H1 (cell line): Measurements from ENCODE around the gene LCN12.

Experiments used
- POLR2A ChIP-seq, 2 experiments: IDR thresholded peaks; 1 replicate in 1 of 2; 2 replicates in 1 of 2; pipeline ENCODE4 v1.6.1; 2011; ENCODE audit warnings: low read depth in 2 of 2, low read length in 2 of 2, mild to moderate bottlenecking in 2 of 2; ENCODE audit errors: control extremely low read depth in 1 of 2
- POLR2AphosphoS5 ChIP-seq: IDR thresholded peaks from 2 replicates; pipeline ENCODE4 v1.6.1; 2011; ENCODE audit warnings: low read depth, low read length
- RBBP5 ChIP-seq: IDR thresholded peaks from 2 replicates; pipeline ENCODE4 v1.7.1; 2012; ENCODE audit warnings: low read depth, mild to moderate bottlenecking, inconsistent platforms, low read length, moderate library complexity, borderline replicate concordance
- RFX5 ChIP-seq: IDR thresholded peaks from 2 replicates; pipeline ENCODE4 v1.6.1; 2011; ENCODE audit warnings: low read depth, low read length, improper control_type of control experiment, borderline replicate concordance
- SP2 ChIP-seq: IDR thresholded peaks from 2 replicates; pipeline ENCODE4 v1.6.1; 2012; ENCODE audit warnings: mild to moderate bottlenecking, low read length, inconsistent platforms
- TBP ChIP-seq: IDR thresholded peaks from 2 replicates; pipeline ENCODE4 v1.6.1; 2011; ENCODE audit warnings: low read depth, low read length, improper control_type of control experiment
- TEAD4 ChIP-seq: IDR thresholded peaks from 2 replicates; pipeline ENCODE4 v1.6.1; 2012; ENCODE audit warnings: low read depth, low read length, inconsistent platforms, mixed read lengths
- YY1 ChIP-seq: IDR thresholded peaks from 2 replicates; pipeline ENCODE4 v1.6.1; 2011; ENCODE audit warnings: low read depth, mild to moderate bottlenecking, low read length
- TF ChIP-seq, protein P1 (sequence below): IDR thresholded peaks from 2 replicates; pipeline ENCODE4 v1.6.1; 2012; ENCODE audit warnings: inconsistent platforms
- TF ChIP-seq, protein P2 (sequence below), 3 experiments: IDR thresholded peaks; 1 replicate in 2 of 3; 2 replicates in 1 of 3; pipeline versions ENCODE4 v1.5.1 to v1.6.1; 2011; ENCODE audit warnings: low read length in 3 of 3, mild to moderate bottlenecking in 3 of 3, inconsistent platforms in 2 of 3, low read depth in 1 of 3, moderate library complexity in 1 of 3; ENCODE audit not compliant: insufficient read depth in 1 of 3; ENCODE audit errors: control extremely low read depth in 1 of 3

DNA sequence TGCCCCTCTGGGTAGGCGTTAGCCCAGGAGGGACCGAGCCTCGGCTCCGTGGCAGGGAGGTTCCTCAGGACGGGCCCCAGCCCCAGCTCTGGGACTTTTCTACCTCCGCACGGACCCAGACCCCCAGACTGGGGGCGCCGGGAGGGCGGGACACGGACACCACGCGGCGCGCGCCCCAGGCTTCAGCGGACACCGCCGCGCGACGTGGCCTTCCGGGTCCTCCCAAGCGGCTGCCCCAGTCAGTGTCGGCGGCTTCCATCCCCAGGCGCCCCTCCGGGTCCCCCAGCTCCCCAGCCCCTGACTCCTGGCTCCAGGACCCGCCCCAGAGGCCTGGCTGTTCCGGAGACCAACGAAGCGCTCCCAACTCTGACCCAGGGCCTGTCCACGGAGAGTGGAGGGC lies 33.8 kb downstream of the LCN12 start:
- TF ChIP-seq, protein P1, sequence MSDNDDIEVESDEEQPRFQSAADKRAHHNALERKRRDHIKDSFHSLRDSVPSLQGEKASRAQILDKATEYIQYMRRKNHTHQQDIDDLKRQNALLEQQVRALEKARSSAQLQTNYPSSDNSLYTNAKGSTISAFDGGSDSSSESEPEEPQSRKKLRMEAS, result no peak
- TF ChIP-seq, protein P2, sequence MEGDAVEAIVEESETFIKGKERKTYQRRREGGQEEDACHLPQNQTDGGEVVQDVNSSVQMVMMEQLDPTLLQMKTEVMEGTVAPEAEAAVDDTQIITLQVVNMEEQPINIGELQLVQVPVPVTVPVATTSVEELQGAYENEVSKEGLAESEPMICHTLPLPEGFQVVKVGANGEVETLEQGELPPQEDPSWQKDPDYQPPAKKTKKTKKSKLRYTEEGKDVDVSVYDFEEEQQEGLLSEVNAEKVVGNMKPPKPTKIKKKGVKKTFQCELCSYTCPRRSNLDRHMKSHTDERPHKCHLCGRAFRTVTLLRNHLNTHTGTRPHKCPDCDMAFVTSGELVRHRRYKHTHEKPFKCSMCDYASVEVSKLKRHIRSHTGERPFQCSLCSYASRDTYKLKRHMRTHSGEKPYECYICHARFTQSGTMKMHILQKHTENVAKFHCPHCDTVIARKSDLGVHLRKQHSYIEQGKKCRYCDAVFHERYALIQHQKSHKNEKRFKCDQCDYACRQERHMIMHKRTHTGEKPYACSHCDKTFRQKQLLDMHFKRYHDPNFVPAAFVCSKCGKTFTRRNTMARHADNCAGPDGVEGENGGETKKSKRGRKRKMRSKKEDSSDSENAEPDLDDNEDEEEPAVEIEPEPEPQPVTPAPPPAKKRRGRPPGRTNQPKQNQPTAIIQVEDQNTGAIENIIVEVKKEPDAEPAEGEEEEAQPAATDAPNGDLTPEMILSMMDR (IDR thresholded peaks at IDR 0.05; ENCODE audit: control extremely low read depth in 1 of 3, insufficient read depth in 1 of 3, low read depth in 1 of 3, low read length in 3 of 3), result no peak
- TF ChIP-seq POLR2AphosphoS5 (no peak), RBBP5 (no peak), POLR2A (IDR thresholded peaks at IDR 0.05; ENCODE audit: control extremely low read depth in 1 of 2, low read depth in 2 of 2, low read length in 2 of 2) (no peak), SP2 (no peak), TBP (no peak), TEAD4 (no peak), YY1 (no peak), RFX5 (no peak)
